ENCODE results near the gene SLC6A15.

DNA sequence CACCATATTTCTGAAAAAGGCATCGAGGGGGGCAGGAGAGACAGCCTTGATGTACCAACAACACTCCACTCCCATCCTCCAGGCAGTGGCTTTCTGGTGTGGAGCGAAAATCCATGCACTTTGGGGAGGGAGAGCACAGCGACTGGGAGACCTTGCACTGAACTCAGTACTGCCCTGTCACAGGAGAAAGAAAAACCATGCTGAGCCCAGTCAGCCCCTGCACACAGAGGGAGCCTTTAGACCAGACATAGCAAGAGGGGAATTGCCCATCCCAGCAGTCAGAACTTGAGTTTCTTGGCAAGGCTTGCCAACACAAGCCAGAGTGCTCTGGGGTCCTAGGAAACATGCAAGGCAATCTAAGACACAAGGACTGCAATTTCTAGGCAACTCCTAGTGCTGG, 24.8 kb upstream of the SLC6A15 start:
- TF ChIP-seq CTCF (IDR thresholded peaks at IDR 0.05) (no peak), POLR2A (IDR thresholded peaks at IDR 0.05) (no peak)
